Mucosa of rectum (tissue), 2 donors: ENCODE data around the gene CENPO.

Experiments used
- H3K27ac ChIP-seq, 2 donors: one replicate each; pipeline ENCODE4 v1.7.0; 2013; ENCODE audit warnings: inconsistent platforms in 2 of 2, low read depth in 2 of 2, low read length in 2 of 2
- H3K27me3 ChIP-seq, 2 donors: one replicate each; pipeline ENCODE4 v1.7.0; 2013; ENCODE audit warnings: low read length in 2 of 2; ENCODE audit not compliant: control insufficient read depth in 2 of 2, insufficient read depth in 2 of 2
- H3K36me3 ChIP-seq, 2 donors: one replicate each; pipeline ENCODE4 v1.7.0; 2013; ENCODE audit warnings: low read length in 2 of 2; ENCODE audit not compliant: control insufficient read depth in 2 of 2, insufficient read depth in 2 of 2
- H3K4me1 ChIP-seq, 2 donors: one replicate each; pipeline ENCODE4 v1.7.0; 2013; ENCODE audit warnings: low read length in 2 of 2, mild to moderate bottlenecking in 1 of 2; ENCODE audit not compliant: control insufficient read depth in 2 of 2, insufficient read depth in 2 of 2
- H3K4me3 ChIP-seq, 2 donors: one replicate each; pipeline ENCODE4 v1.7.0; 2013; ENCODE audit warnings: low read length in 2 of 2
- H3K9ac ChIP-seq, 2 donors: one replicate each; pipeline ENCODE4 v1.7.0; 2013; ENCODE audit warnings: low read length in 2 of 2, low read depth in 1 of 2, mild to moderate bottlenecking in 1 of 2
- H3K9me3 ChIP-seq, 2 donors: one replicate each; pipeline ENCODE4 v1.7.0; 2013; ENCODE audit warnings: low read length in 2 of 2; ENCODE audit not compliant: control insufficient read depth in 2 of 2
- donor health status: healthy.
- donor health status: Normal muscosa, but diverticular disease.

Gene CENPO

GRCh38 chr2:24857746-24858145 is 64.5 kb downstream of the CENPO start:
- H3K4me3 ChIP-seq, result no peak overlapping the region
- peaks cover 6 to 9% of the 10 kb centered on the region in 2 donors for H3K4me1 ChIP-seq
- H3K36me3 ChIP-seq, result no peaks in the 10 kb centered on the region
- no peaks in the 10 kb centered on the region for H3K27me3 ChIP-seq
- H3K27ac ChIP-seq, result no peak overlapping the region
- no peak overlapping the region for H3K9ac ChIP-seq
- H3K9me3 ChIP-seq, result no peaks in the 10 kb centered on the region

GRCh38 chr2:24858996-24859395 is 65.8 kb downstream of the CENPO start:
- Histone ChIP-seq H3K9ac (no peak overlapping the region), H3K36me3 (no peaks in the 10 kb centered on the region), H3K9me3 (no peaks in the 10 kb centered on the region), H3K4me1 (peaks cover 6 to 9% of the 10 kb centered on the region in 2 donors), H3K27ac (no peak overlapping the region), H3K27me3 (no peaks in the 10 kb centered on the region), H3K4me3 (no peak overlapping the region)

GRCh38 chr2:24859968-24860600 is 66.9 kb downstream of the CENPO start:
- Histone ChIP-seq H3K9me3 (no peaks in the 10 kb centered on the region), H3K36me3 (no peaks in the 10 kb centered on the region), H3K27ac (no peak overlapping the region), H3K27me3 (no peaks in the 10 kb centered on the region), H3K9ac (no peak overlapping the region), H3K4me1 (peaks cover 6 to 9% of the 10 kb centered on the region in 2 donors), H3K4me3 (no peak overlapping the region)

- Histone ChIP-seq H3K36me3 (no peaks in the 10 kb centered on the region), H3K27ac (no peak overlapping the region), H3K9me3 (no peaks in the 10 kb centered on the region), H3K9ac (no peak overlapping the region), H3K27me3 (no peaks in the 10 kb centered on the region), H3K4me3 (no peak overlapping the region), H3K4me1 (peaks cover 6 to 7% of the 10 kb centered on the region in 2 donors)
Observed at GRCh38 chr2:24860631-24861030, 67.4 kb downstream of the CENPO start.

- Histone ChIP-seq H3K9ac (no peak overlapping the region), H3K4me1 (peaks cover 2 to 3% of the 10 kb centered on the region in 2 donors), H3K36me3 (no peaks in the 10 kb centered on the region), H3K27me3 (no peaks in the 10 kb centered on the region), H3K4me3 (no peak overlapping the region), H3K27ac (no peak overlapping the region), H3K9me3 (no peaks in the 10 kb centered on the region)
Observed at GRCh38 chr2:24861500-24861899, 68.3 kb downstream of the CENPO start.

- Histone ChIP-seq H3K4me1 (no peaks in the 10 kb centered on the region), H3K4me3 (no peak overlapping the region), H3K27me3 (no peaks in the 10 kb centered on the region), H3K9ac (no peak overlapping the region), H3K9me3 (no peaks in the 10 kb centered on the region), H3K27ac (no peak overlapping the region), H3K36me3 (no peaks in the 10 kb centered on the region)
Observed at GRCh38 chr2:24863641-24864040, 70.4 kb downstream of the CENPO start.

GRCh38 chr2:24866946-24867345 is 73.7 kb downstream of the CENPO start:
- no peaks in the 10 kb centered on the region for H3K27me3 ChIP-seq
- no peak overlapping the region for H3K9ac ChIP-seq
- H3K27ac ChIP-seq, result no peak overlapping the region
- H3K36me3 ChIP-seq, result no peaks in the 10 kb centered on the region
- no peak overlapping the region for H3K4me3 ChIP-seq
- no peaks in the 10 kb centered on the region for H3K4me1 ChIP-seq
- no peaks in the 10 kb centered on the region for H3K9me3 ChIP-seq

GRCh38 chr2:24870440-24870839 is 77.2 kb downstream of the CENPO start:
- no peaks in the 10 kb centered on the region for H3K36me3 ChIP-seq
- no peaks in the 10 kb centered on the region for H3K9me3 ChIP-seq
- no peak overlapping the region for H3K9ac ChIP-seq
- H3K4me3 ChIP-seq, result no peak overlapping the region
- no peaks in the 10 kb centered on the region for H3K27me3 ChIP-seq
- H3K4me1 ChIP-seq, result peaks cover 0 to 2% of the 10 kb centered on the region in 2 donors
- H3K27ac ChIP-seq, result no peak overlapping the region

- peak overlapping the region; percentile 1 to 44 for H3K27ac ChIP-seq
- H3K9me3 ChIP-seq, result no peaks in the 10 kb centered on the region
- peaks cover 0 to 2% of the 10 kb centered on the region in 2 donors for H3K4me1 ChIP-seq
- H3K9ac ChIP-seq, result no peak overlapping the region
- H3K4me3 ChIP-seq, result no peak overlapping the region
- no peaks in the 10 kb centered on the region for H3K27me3 ChIP-seq
- H3K36me3 ChIP-seq, result no peaks in the 10 kb centered on the region
Observed at GRCh38 chr2:24870891-24871705, 77.9 kb downstream of the CENPO start.

GRCh38 chr2:24871852-24872333 is 78.7 kb downstream of the CENPO start:
- Histone ChIP-seq H3K4me3 (no peak overlapping the region), H3K27ac (peak overlapping the region; percentile 14 to 43), H3K9ac (no peak overlapping the region), H3K9me3 (no peaks in the 10 kb centered on the region), H3K4me1 (peaks cover 0 to 2% of the 10 kb centered on the region in 2 donors), H3K27me3 (no peaks in the 10 kb centered on the region), H3K36me3 (no peaks in the 10 kb centered on the region)
